Measurements from ENCODE around the gene SNRNP35.

The SNRNP35 gene

DNA sequence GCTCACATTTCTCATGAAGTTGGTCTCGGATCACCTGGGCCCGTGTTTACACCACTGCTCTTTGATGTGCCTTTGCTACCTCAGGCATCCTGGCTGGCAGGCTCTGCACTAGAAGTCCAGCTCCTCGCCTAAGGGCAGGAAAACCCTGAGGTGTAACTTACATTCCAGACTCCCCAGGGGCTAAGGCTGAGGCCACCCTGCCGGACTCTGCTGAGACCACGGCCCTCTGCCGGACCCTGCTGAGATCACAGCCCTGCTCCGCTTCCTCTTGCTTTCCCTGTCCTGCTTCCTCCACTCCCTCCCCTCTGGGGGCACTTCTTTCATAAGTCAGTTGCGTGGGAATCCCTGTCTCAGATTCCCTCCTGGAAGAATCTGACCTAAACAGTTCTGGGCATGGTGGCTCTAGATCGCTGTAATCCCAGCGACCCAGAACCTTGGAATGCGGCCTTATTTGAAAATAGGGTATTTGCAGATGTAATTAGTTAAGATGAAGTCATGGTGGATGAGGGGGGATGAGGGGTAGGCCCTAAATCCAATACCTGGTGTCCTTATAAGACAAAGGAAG is 58.4 kb downstream of the SNRNP35 start:
- Histone ChIP-seq H3K36me3 (peaks cover 49% of the 10 kb centered on the region), H4K20me1 (no peaks in the 10 kb centered on the region), H3K9me3 (no peaks in the 10 kb centered on the region), H3K27ac (no peak overlapping the region), H3K4me2 (no peak overlapping the region), H3K4me1 (peaks cover 17% of the 10 kb centered on the region), H3K27me3 (no peaks in the 10 kb centered on the region), H3K9ac (no peak overlapping the region), H3K4me3 (no peak overlapping the region)
- no peak for TF ChIP-seq Cebpa-rat (IDR thresholded peaks at IDR 0.05)
